HEK293T (cell line): ENCODE results near the gene REXO5.

Experiments
- CTCF ChIA-PET: fragments of 350-600 bp; formaldehyde crosslinking; extraction: SDS; loops from one replicate; lab custom pipeline; 2021; ENCODE audit warnings: antibody characterized with exemption, inconsistent platforms; lab: Yijun Ruan, JAX
- POLR2A ChIA-PET: fragments of 350-600 bp; formaldehyde crosslinking; extraction: SDS; loops from one replicate; lab custom pipeline; 2020; ENCODE audit warnings: antibody characterized with exemption, inconsistent platforms; lab: Yijun Ruan, JAX
- DNase-seq: peaks from one replicate; pipeline ENCODE4 v3.0.0; 2012; ENCODE audit warnings: mixed read lengths; ENCODE audit errors: extremely low spot score
- ARNT ChIP-seq: fragments of 450-650 bp; IDR thresholded peaks from 2 replicates; pipeline ENCODE4 v1.6.1; 2017; ENCODE audit warnings: mild to moderate bottlenecking
- BHLHE40 ChIP-seq: fragments of 450-650 bp; IDR thresholded peaks from 2 replicates; pipeline ENCODE4 v1.6.1; 2016; ENCODE audit warnings: mild to moderate bottlenecking, moderate library complexity, borderline replicate concordance
- CTBP1 ChIP-seq: fragments of 450-650 bp; IDR thresholded peaks from 2 replicates; pipeline ENCODE4 v1.6.1; 2016; ENCODE audit warnings: borderline replicate concordance
- ELF4 ChIP-seq: fragments of 450-650 bp; IDR thresholded peaks from 2 replicates; pipeline ENCODE4 v1.6.1; 2017; ENCODE audit warnings: antibody characterized with exemption
- FOXA1 ChIP-seq: fragments of 450-650 bp; IDR thresholded peaks from 2 replicates; pipeline ENCODE4 v1.6.1; 2016; ENCODE audit warnings: mild to moderate bottlenecking
- FOXK2 ChIP-seq: fragments of 450-650 bp; IDR thresholded peaks from 2 replicates; pipeline ENCODE4 v1.6.1; 2016; ENCODE audit warnings: mild to moderate bottlenecking
- FOXM1 ChIP-seq: fragments of 450-650 bp; IDR thresholded peaks from 2 replicates; pipeline ENCODE4 v1.6.1; 2017; ENCODE audit warnings: mild to moderate bottlenecking, borderline replicate concordance
- HDGF ChIP-seq: fragments of 450-650 bp; IDR thresholded peaks from 2 replicates; pipeline ENCODE4 v1.6.1; 2017; ENCODE audit warnings: antibody characterized with exemption, borderline replicate concordance
- L3MBTL2 ChIP-seq: fragments of 450-650 bp; conservative IDR thresholded peaks from 2 replicates; pipeline ENCODE4 v1.6.1; 2016; ENCODE audit warnings: mild to moderate bottlenecking
- LEF1 ChIP-seq: fragments of 450-650 bp; IDR thresholded peaks from 2 replicates; pipeline ENCODE4 v1.6.1; 2017; ENCODE audit warnings: mild to moderate bottlenecking, borderline replicate concordance
- NFRKB ChIP-seq: fragments of 450-650 bp; IDR thresholded peaks from 2 replicates; pipeline ENCODE4 v1.6.1; 2016; ENCODE audit warnings: mild to moderate bottlenecking, moderate library complexity
- SP1 ChIP-seq: fragments of 450-650 bp; IDR thresholded peaks from 2 replicates; pipeline ENCODE4 v1.6.1; 2017
- SUZ12 ChIP-seq: fragments of 450-650 bp; IDR thresholded peaks from 2 replicates; pipeline ENCODE4 v1.6.1; 2016; ENCODE audit warnings: mild to moderate bottlenecking
- TARDBP ChIP-seq: fragments of 450-650 bp; IDR thresholded peaks from 2 replicates; pipeline ENCODE4 v1.6.1; 2016
- ZNF384 ChIP-seq: fragments of 450-650 bp; IDR thresholded peaks from 2 replicates; pipeline ENCODE4 v1.6.1; 2016
- TF ChIP-seq, protein P1 (sequence below): fragments of 450-650 bp; IDR thresholded peaks from 2 replicates; pipeline ENCODE4 v1.6.1; 2016

REXO5 gene

DNA sequence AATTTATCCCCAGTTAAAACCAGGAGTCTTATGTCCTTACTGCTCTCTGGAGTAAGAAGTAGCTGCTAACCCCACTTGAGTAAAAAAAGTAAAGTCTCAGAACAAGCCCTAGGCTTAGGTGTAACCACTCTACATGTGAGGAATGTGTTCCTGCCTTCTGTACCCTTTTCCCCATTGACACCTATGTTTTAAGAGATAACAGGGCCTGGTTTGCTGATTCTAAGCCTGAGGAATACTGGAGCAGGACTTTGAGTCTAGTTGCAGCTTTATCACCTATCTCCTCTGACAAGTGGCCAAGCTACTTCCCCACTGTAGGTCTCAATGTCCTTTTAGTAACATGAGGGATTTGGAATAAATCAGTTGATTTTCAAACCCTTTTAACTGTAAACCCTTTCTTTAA is 40.2 kb downstream of the REXO5 start:
- ChIA-PET POLR2A (no interaction called here), CTCF (no interaction called here)
- TF ChIP-seq LEF1 (no peak), BHLHE40 (no peak), SP1 (no peak), FOXK2 (no peak), NFRKB (no peak), FOXA1 (no peak), FOXM1 (no peak), L3MBTL2 (no peak), HDGF (no peak), SUZ12 (no peak), TARDBP (no peak), ZNF384 (no peak), ARNT (no peak), ELF4 (no peak), CTBP1 (no peak)
- TF ChIP-seq, protein P1, sequence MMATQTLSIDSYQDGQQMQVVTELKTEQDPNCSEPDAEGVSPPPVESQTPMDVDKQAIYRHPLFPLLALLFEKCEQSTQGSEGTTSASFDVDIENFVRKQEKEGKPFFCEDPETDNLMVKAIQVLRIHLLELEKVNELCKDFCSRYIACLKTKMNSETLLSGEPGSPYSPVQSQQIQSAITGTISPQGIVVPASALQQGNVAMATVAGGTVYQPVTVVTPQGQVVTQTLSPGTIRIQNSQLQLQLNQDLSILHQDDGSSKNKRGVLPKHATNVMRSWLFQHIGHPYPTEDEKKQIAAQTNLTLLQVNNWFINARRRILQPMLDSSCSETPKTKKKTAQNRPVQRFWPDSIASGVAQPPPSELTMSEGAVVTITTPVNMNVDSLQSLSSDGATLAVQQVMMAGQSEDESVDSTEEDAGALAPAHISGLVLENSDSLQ, result no peak
- DNase-seq, result no peak

DNA sequence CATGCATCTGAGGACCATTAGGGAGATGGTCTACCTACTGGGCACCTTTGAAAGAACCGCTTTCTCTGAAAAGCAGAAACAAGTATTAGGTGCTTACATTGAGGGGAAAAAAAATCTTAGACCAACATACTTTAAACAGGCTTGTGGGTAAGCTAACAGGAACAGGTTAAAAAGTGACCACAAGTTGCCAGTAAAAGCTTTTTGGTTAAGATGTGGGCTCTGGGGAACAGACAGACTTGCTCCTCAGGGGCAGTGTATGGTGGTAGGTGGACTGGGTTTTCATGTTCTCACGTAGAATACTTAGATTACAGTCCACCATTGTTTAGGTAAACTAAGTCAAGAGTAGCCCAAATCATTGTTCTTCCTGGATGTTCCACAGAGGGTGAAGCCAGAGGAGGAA is 41.2 kb downstream of the REXO5 start:
- DNase-seq, result no peak
- no peak for TF ChIP-seq FOXK2
- TF ChIP-seq, protein P1, result no peak
- TF ChIP-seq SP1, result no peak
- no peak for TF ChIP-seq BHLHE40
- TF ChIP-seq L3MBTL2, result no peak
- TF ChIP-seq TARDBP, result no peak
- ChIA-PET CTCF (interaction anchor here (0.5 kb wide), 1 partner anchor 238 kb away, joined by 4 read pairs; no protein-coding TSS in a partner anchor), POLR2A (no interaction called here)

DNA sequence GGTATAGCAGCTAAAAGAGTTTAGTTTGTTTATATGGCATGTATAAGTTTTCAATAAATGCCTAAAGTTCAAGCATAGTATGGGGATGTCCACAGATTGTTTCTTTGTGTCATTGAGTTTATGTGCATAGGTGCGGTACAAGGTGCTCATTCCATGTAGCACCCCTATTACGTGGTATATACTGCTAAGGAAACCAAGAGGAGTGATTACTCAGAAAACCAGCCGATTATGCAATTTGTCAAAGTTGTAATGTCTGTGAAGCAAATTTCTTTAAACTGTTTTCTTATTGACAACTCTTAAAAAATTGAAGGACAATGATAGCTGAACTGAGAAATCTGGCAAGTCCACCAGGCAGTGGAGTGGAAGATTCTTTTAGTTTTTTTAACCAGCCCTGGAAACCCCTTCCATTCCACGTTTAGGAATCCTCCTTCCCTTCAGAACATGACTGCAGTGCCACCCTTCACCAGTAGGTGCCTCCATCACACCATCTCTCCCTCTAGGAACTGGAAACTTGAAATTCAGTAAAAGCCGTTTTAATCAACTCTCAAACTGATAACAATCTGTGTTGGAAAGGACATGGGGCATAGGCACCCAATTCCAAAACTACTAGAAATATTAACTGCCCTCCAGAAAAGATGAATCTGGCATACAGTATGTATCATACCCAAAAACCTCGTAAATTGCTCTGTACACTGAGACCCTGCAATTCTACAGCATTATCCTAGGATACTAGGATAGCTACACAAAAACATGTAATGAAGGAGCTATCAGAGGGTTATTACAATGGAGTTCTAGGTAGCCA is 43.5 kb downstream of the REXO5 start:
- ChIA-PET CTCF (interaction anchor here (0.7 to 1.6 kb wide), 2 partner anchors 232 to 234 kb away, joined by 4 read pairs; no protein-coding TSS in a partner anchor), POLR2A (no interaction called here)
- DNase-seq, result peak; percentile 64
- TF ChIP-seq ARNT (no peak), NFRKB (no peak), FOXM1 (no peak), ZNF384 (no peak), TARDBP (no peak), SP1 (no peak), CTBP1 (no peak), HDGF (no peak), FOXA1 (no peak), L3MBTL2 (no peak), BHLHE40 (no peak), SUZ12 (no peak), ELF4 (no peak), LEF1 (no peak), FOXK2 (no peak)
- TF ChIP-seq, protein P1, result no peak

DNA sequence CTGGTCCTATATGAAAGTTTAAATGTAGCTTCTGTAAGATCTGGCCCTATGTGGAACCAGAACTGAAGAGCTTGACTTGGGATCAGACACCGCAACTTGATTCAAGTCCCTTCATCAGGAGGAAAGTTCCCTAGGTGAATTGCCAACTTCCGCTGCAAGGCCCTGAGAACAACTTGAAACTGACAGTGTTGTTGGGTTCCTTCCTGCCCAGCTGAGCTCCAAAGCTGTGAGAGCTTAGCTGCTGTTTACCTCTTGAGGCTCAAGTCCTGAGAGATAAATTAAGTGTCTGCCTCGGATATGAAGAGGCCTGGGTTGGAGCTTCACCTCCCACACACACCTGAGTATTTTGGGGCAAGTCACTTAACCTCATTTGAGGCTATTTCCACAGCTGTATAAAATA is 44.7 kb downstream of the REXO5 start:
- ChIA-PET CTCF (interaction anchor here (0.5 to 1.6 kb wide), 4 partner anchors 35 to 545 kb away, joined by 3 to 4 read pairs (median 4); no protein-coding TSS in a partner anchor), POLR2A (interaction anchor here (1.0 kb wide), 1 partner anchor 44 kb away, joined by 3 read pairs; no protein-coding TSS in a partner anchor)
- DNase-seq, result no peak
- TF ChIP-seq SUZ12 (no peak), FOXA1 (no peak), TARDBP (no peak), LEF1 (no peak), ARNT (no peak), L3MBTL2 (no peak), HDGF (no peak), SP1 (no peak), ELF4 (no peak), FOXK2 (no peak), NFRKB (no peak), BHLHE40 (no peak), FOXM1 (no peak), ZNF384 (no peak), CTBP1 (no peak)
- TF ChIP-seq, protein P1, result no peak

DNA sequence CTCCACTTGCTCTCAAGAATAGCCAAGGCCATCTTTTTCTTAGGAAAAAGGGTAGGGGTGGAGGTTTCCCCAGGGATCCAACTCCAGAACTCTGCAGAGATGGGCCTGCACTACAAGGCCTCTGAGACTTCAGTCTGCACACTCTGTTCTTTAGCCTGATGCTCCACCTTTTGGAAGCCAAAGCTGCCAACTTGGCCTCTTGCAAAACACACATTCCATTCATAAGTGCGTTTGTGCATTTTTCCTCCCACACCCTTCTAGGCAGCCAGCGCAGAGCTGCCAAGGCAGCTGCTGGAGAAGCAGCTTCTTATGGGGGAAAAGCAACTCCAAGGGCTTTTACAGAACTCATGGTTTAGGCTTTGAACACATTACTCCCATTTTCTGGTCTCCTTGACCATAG is 45.3 kb downstream of the REXO5 start:
- DNase-seq, result no peak
- TF ChIP-seq FOXA1, result no peak
- TF ChIP-seq CTBP1, result no peak
- no peak for TF ChIP-seq ELF4
- no peak for TF ChIP-seq TARDBP
- TF ChIP-seq HDGF, result no peak
- TF ChIP-seq FOXM1, result no peak
- TF ChIP-seq NFRKB, result no peak
- TF ChIP-seq, protein P1, result no peak
- TF ChIP-seq SP1, result no peak
- TF ChIP-seq ZNF384, result no peak
- TF ChIP-seq L3MBTL2, result no peak
- CTCF ChIA-PET, result no interaction called here
- POLR2A ChIA-PET, result no interaction called here
